ENCODE data around the gene AOC1.

- TF ChIP-seq CTCF (tag by site-specific recombination; IDR thresholded peaks at IDR 0.05) (no peak), ZFP3 (tag by site-specific recombination; IDR thresholded peaks at IDR 0.05; ENCODE audit: low read depth) (no peak), KLF10 (tag by site-specific recombination; IDR thresholded peaks at IDR 0.05) (no peak), GLI4 (tag by site-specific recombination; IDR thresholded peaks at IDR 0.05) (no peak), ZNF701 (tag by site-specific recombination; IDR thresholded peaks at IDR 0.05) (no peak), ZBTB7A (tag by site-specific recombination; IDR thresholded peaks at IDR 0.05; ENCODE audit: low read depth) (no peak), ZNF169 (tag by site-specific recombination; IDR thresholded peaks at IDR 0.05) (no peak), ZNF660 (tag by site-specific recombination; IDR thresholded peaks at IDR 0.05) (no peak), ZNF37A (tag by site-specific recombination; IDR thresholded peaks at IDR 0.05) (no peak), ZSCAN16 (tag by site-specific recombination; IDR thresholded peaks at IDR 0.05) (no peak)
- TF ChIP-seq, protein P1, sequence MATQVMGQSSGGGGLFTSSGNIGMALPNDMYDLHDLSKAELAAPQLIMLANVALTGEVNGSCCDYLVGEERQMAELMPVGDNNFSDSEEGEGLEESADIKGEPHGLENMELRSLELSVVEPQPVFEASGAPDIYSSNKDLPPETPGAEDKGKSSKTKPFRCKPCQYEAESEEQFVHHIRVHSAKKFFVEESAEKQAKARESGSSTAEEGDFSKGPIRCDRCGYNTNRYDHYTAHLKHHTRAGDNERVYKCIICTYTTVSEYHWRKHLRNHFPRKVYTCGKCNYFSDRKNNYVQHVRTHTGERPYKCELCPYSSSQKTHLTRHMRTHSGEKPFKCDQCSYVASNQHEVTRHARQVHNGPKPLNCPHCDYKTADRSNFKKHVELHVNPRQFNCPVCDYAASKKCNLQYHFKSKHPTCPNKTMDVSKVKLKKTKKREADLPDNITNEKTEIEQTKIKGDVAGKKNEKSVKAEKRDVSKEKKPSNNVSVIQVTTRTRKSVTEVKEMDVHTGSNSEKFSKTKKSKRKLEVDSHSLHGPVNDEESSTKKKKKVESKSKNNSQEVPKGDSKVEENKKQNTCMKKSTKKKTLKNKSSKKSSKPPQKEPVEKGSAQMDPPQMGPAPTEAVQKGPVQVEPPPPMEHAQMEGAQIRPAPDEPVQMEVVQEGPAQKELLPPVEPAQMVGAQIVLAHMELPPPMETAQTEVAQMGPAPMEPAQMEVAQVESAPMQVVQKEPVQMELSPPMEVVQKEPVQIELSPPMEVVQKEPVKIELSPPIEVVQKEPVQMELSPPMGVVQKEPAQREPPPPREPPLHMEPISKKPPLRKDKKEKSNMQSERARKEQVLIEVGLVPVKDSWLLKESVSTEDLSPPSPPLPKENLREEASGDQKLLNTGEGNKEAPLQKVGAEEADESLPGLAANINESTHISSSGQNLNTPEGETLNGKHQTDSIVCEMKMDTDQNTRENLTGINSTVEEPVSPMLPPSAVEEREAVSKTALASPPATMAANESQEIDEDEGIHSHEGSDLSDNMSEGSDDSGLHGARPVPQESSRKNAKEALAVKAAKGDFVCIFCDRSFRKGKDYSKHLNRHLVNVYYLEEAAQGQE (tag by site-specific recombination; IDR thresholded peaks at IDR 0.05) = no peak
- TF ChIP-seq, protein P2, sequence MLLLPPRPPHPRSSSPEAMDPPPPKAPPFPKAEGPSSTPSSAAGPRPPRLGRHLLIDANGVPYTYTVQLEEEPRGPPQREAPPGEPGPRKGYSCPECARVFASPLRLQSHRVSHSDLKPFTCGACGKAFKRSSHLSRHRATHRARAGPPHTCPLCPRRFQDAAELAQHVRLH (tag by site-specific recombination; IDR thresholded peaks at IDR 0.05) = no peak
- TF ChIP-seq, protein P3, sequence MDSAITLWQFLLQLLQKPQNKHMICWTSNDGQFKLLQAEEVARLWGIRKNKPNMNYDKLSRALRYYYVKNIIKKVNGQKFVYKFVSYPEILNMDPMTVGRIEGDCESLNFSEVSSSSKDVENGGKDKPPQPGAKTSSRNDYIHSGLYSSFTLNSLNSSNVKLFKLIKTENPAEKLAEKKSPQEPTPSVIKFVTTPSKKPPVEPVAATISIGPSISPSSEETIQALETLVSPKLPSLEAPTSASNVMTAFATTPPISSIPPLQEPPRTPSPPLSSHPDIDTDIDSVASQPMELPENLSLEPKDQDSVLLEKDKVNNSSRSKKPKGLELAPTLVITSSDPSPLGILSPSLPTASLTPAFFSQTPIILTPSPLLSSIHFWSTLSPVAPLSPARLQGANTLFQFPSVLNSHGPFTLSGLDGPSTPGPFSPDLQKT (IDR thresholded peaks at IDR 0.05; ENCODE audit: borderline replicate concordance, low read depth, low read length) = no peak
These were observed 13.2 kb upstream of the AOC1 start for GRCh38 chr7:150838965-150839650.
